Upper lobe of right lung (tissue), 1 donor: ENCODE data around the gene TSPAN4. TPM values are rescaled to one million over a fixed set of nuclear protein-coding genes. Genes with fewer than 3 reads are reported as not detected.

ENCODE experiments used
- ATAC-seq: fragments of 200-7000 bp; cut with Tn5 transposase; one replicate; pipeline ENCODE4 v1.9.1; 2020; ENCODE audit warnings: mild to moderate bottlenecking, moderate library complexity
- DNase-seq: peaks from one replicate; pipeline ENCODE4 v3.0.0-alpha.2; 2020
- H3K27ac ChIP-seq: fragments of 200-600 bp; one replicate; pipeline ENCODE4 v1.8.0; 2022
- H3K27me3 ChIP-seq: fragments of 200-600 bp; one replicate; pipeline ENCODE4 v1.8.0; 2022; ENCODE audit warnings: mild to moderate bottlenecking
- H3K36me3 ChIP-seq: fragments of 200-600 bp; one replicate; pipeline ENCODE4 v1.8.0; 2022
- H3K4me1 ChIP-seq: fragments of 200-600 bp; one replicate; pipeline ENCODE4 v1.8.0; 2022
- H3K4me3 ChIP-seq: fragments of 200-600 bp; one replicate; pipeline ENCODE4 v1.8.0; 2022; ENCODE audit warnings: mild to moderate bottlenecking
- H3K9me3 ChIP-seq: fragments of 200-600 bp; one replicate; pipeline ENCODE4 v1.8.0; 2022
- CTCF ChIP-seq: fragments of 200-600 bp; IDR thresholded peaks from one replicate; pipeline ENCODE4 v1.8.0; 2022; ENCODE audit warnings: antibody characterized with exemption
- intact Hi-C: fragments of 100-400 bp; cut with DNase I; formaldehyde crosslinking; loops from one replicate; pipeline ENCODE4 v1.11.0; 2022
- total RNA-seq: library from RNA; stranded (reverse); fragmentation: NEBNext Ultra II Directional; extraction: Animal tissue kit (Norgen Biotek cat#: 25700); gene quantifications from one replicate; pipeline ENCODE4 v1.2.1, GENCODE V29; 2021
- donor health status: DM: no; HTN: yes; CAD: no; lungs with severe emphysema.

TSPAN4 gene
- total RNA-seq, 1 donor from 2014 or later, result 167 TPM

DNA sequence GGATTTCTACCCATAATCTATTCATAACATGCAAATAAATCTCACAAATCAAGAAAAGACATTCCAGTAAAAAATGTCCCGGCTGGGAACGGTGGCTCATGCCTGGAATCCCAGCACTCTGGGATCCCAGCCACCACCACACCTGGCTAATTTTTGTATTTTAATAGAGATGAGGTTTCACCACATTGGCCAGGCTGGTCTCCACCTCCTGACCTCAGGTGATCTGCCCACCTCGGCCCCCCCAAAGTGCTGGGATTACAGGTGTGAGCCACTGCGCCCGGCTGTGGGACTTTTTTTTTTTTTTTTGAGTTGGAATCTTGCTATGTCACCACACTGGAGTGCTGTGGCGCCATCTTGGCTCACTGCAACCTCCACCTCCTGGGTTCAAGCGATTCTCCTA is 63.3 kb downstream of the TSPAN4 start:
- H3K9me3 ChIP-seq, result no peaks in the 10 kb centered on the region
- H3K27me3 ChIP-seq, result no peaks in the 10 kb centered on the region
- DNase-seq (no peak), ATAC-seq (no peak)
- no peak for TF ChIP-seq CTCF
- peaks cover 34% of the 10 kb centered on the region for H3K36me3 ChIP-seq
- H3K4me3 ChIP-seq, result no peak overlapping the region
- H3K4me1 ChIP-seq, result peaks cover 6% of the 10 kb centered on the region
- intact Hi-C loops, result no loop called here
- H3K27ac ChIP-seq, result no peak overlapping the region

- no peak for ATAC-seq
These were observed 65.0 kb downstream of the TSPAN4 start for GRCh38 chr11:907668-908067.

DNA sequence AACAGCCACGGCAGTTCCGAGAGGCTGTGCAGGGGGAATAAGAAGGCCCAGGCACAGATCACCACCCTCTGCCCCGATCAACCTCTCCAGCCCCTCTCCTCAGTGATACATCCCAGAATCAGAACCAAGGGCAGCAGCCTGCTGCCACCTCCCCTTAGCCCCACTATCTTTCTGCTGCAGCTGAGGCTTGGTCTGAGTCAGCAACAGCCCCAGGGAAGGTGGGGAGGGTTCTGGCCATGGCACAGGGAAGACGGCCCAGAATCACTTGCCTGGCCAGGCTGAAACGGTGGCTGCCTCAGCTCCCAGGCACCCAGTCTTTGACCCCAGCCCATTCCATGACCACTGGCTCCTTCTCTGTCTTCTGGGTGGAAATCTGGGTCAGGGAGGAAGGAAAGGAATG is 65.6 kb downstream of the TSPAN4 start:
- Histone ChIP-seq H3K4me1 (peaks cover 12% of the 10 kb centered on the region), H3K9me3 (no peaks in the 10 kb centered on the region), H3K27me3 (no peaks in the 10 kb centered on the region), H3K4me3 (no peak overlapping the region), H3K36me3 (peaks cover 11% of the 10 kb centered on the region), H3K27ac (no peak overlapping the region)
- ATAC-seq, result no peak
- no peak for DNase-seq
- TF ChIP-seq CTCF, result no peak
- intact Hi-C loops, result no loop called here

More at GRCh38 chr11:907668-908067, 65.0 kb downstream of the TSPAN4 start:
- H3K9me3 ChIP-seq, result no peaks in the 10 kb centered on the region
- intact Hi-C loops, result no loop called here
- peaks cover 17% of the 10 kb centered on the region for H3K36me3 ChIP-seq
- no peak for DNase-seq
- no peak overlapping the region for H3K27ac ChIP-seq
- no peak for TF ChIP-seq CTCF
- no peaks in the 10 kb centered on the region for H3K27me3 ChIP-seq
- no peak overlapping the region for H3K4me3 ChIP-seq
- peaks cover 12% of the 10 kb centered on the region for H3K4me1 ChIP-seq

DNA sequence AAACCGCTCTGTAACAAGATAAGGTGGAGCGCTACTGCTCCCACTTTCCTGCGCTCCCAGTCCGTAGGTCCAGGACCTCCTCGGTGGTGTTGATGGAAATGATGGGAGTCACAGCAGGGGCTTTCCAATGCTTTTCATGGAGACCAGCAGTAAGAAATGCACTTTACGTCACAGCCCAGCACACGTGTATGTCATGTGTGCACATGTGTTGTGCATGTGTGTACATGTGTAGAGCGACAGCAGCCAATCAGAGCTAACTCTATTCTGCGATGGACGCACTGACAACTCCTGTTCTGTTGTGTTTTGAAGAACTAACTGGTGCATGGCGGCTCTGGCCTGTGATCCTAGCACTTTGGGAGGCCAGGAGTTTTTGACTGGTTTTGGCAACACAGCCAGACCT is 66.8 kb downstream of the TSPAN4 start:
- no peak for ATAC-seq
- Histone ChIP-seq H3K36me3 (peaks cover 3% of the 10 kb centered on the region), H3K4me3 (peak overlapping the region; percentile 85), H3K4me1 (peaks cover 12% of the 10 kb centered on the region), H3K27ac (no peak overlapping the region), H3K27me3 (no peaks in the 10 kb centered on the region), H3K9me3 (no peaks in the 10 kb centered on the region)
- no peak for DNase-seq
- intact Hi-C loops, result no loop called here
- TF ChIP-seq CTCF, result no peak

DNA sequence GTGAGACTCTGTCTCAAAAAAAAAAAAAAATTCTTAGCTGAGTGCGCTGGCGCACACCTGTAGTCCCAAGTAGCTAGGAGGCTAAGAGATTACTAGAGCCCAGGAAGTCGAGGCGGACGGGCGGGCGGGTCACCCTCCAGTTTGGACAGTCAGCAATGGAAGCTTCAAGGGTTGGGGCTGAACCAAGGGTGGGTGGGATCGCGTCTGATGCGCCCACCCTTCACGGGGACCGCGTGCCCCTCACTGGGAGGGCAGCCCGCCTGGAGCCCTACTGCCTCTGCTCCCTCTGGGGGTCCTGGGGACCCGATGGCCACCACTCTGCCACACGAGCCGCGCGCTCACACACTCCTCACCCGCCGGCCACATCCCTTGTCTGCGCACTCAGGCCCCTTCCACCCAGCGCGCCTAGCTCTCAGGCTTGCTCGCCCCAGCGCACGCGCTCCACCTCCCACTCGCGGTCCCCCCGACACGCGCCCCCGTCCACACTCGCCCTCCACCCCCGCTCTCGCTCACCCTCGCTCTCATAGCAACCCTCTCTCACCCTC is 67.5 kb downstream of the TSPAN4 start:
- H3K27me3 ChIP-seq, result no peaks in the 10 kb centered on the region
- no peaks in the 10 kb centered on the region for H3K36me3 ChIP-seq
- no peak for TF ChIP-seq CTCF
- DNase-seq, result no peak
- H3K4me3 ChIP-seq, result peak overlapping the region; percentile 85
- ATAC-seq, result peak; percentile 43
- peaks cover 12% of the 10 kb centered on the region for H3K4me1 ChIP-seq
- intact Hi-C loops, result no loop called here
- H3K9me3 ChIP-seq, result no peaks in the 10 kb centered on the region
- H3K27ac ChIP-seq, result peak overlapping the region; percentile 36

DNA sequence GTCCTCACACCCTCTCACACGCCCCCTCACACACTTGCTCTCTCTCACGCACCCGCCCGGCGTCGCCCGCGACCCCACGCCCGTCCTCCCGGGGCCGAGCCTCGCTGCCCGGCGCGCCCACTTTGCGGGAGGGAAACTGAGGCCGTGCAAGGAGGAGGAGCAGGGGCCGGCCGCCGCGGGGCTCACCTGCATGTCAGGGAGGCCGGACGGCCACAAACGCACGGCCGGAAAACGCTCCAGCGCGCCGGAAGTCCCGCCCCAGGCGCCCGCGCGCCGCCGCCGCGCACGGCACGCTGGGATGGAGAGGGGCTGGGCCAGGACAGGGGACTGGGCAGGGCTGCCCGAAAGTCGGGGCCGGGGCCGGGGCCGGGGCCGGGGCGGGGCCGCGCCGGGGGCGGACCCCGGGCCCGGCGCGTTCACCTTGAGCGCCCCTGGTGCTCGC is 68.0 kb downstream of the TSPAN4 start, which contains the start of gene CHID1:
Gene CHID1 (minus strand): TSS at position 222 of the 442 bp plus-strand sequence. CDS start 5,994 bp downstream, outside the sequence.
- H3K4me3 ChIP-seq, result peak within 1 kb of the TSS; percentile 85
- no peaks in the 10 kb centered on the region for H3K9me3 ChIP-seq
- TF ChIP-seq CTCF, result no peak
- peaks cover 12% of the 10 kb centered on the region for H3K4me1 ChIP-seq
- ATAC-seq (peak; percentile 95), DNase-seq (peak; percentile 95)
- intact Hi-C loops, result no loop called here
- no peaks in the 10 kb centered on the region for H3K27me3 ChIP-seq
- no peaks in the 10 kb centered on the region for H3K36me3 ChIP-seq
- peak within 1 kb of the TSS; percentile 88 for H3K27ac ChIP-seq
